SK-N-SH (cell line): ENCODE results near the gene EHD3.

ENCODE experiments used
- CTCF ChIP-seq: fragments of 200-600 bp; sonication (generic); IDR thresholded peaks from 2 replicates; pipeline ENCODE4 v1.6.1; 2017; ENCODE audit warnings: antibody characterized with exemption, mild to moderate bottlenecking, moderate library complexity
- EP300 ChIP-seq, 2 experiments: IDR thresholded peaks; 2 replicates each; pipeline versions ENCODE4 v1.4.0 to v1.6.1; 2012; ENCODE audit warnings: borderline replicate concordance in 1 of 2, low read depth in 1 of 2, low read length in 1 of 2
- EZH2phosphoT487 ChIP-seq: fragments of 200-600 bp; sonication (generic); IDR thresholded peaks from 2 replicates; pipeline ENCODE4 v1.6.1; 2017; ENCODE audit warnings: low read depth, mixed run types, mild to moderate bottlenecking, antibody characterized with exemption, moderate library complexity, borderline replicate concordance
- MXI1 ChIP-seq: IDR thresholded peaks from 2 replicates; pipeline ENCODE4 v1.6.1; 2012; ENCODE audit warnings: mild to moderate bottlenecking, low read depth, low read length, improper control_type of control experiment
- POLR2AphosphoS5 ChIP-seq: IDR thresholded peaks from 2 replicates; pipeline ENCODE4 v1.6.1; 2012; ENCODE audit warnings: low read depth, low read length
- RFX5 ChIP-seq: IDR thresholded peaks from 2 replicates; pipeline ENCODE4 v1.6.1; 2012; ENCODE audit warnings: mild to moderate bottlenecking, improper control_type of control experiment, low read length
- USF2 ChIP-seq: fragments of 150-350 bp; IDR thresholded peaks from 2 replicates; pipeline ENCODE4 v1.6.1; 2017; ENCODE audit warnings: antibody characterized with exemption, low read length, low read depth, borderline replicate concordance
- TF ChIP-seq, protein P1 (sequence below): IDR thresholded peaks from 2 replicates; pipeline ENCODE4 v1.4.0; 2012; ENCODE audit warnings: low read depth, borderline replicate concordance
- TF ChIP-seq, protein P2 (sequence below): IDR thresholded peaks from 2 replicates; pipeline ENCODE4 v1.6.1; 2012; ENCODE audit warnings: mild to moderate bottlenecking, low read depth, low read length, moderate library complexity
- TF ChIP-seq, protein P3 (sequence below): IDR thresholded peaks from 2 replicates; pipeline ENCODE4 v1.4.0; 2012; ENCODE audit warnings: low read depth

- TF ChIP-seq RFX5, result no peak
- TF ChIP-seq USF2, result no peak
- TF ChIP-seq, protein P1, sequence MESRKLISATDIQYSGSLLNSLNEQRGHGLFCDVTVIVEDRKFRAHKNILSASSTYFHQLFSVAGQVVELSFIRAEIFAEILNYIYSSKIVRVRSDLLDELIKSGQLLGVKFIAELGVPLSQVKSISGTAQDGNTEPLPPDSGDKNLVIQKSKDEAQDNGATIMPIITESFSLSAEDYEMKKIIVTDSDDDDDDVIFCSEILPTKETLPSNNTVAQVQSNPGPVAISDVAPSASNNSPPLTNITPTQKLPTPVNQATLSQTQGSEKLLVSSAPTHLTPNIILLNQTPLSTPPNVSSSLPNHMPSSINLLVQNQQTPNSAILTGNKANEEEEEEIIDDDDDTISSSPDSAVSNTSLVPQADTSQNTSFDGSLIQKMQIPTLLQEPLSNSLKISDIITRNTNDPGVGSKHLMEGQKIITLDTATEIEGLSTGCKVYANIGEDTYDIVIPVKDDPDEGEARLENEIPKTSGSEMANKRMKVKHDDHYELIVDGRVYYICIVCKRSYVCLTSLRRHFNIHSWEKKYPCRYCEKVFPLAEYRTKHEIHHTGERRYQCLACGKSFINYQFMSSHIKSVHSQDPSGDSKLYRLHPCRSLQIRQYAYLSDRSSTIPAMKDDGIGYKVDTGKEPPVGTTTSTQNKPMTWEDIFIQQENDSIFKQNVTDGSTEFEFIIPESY, result no peak
- no peak for TF ChIP-seq CTCF
- TF ChIP-seq EP300 (IDR thresholded peaks at IDR 0.05; ENCODE audit: borderline replicate concordance in 1 of 2, low read depth in 1 of 2, low read length in 1 of 2), result no peak
- TF ChIP-seq, protein P2, sequence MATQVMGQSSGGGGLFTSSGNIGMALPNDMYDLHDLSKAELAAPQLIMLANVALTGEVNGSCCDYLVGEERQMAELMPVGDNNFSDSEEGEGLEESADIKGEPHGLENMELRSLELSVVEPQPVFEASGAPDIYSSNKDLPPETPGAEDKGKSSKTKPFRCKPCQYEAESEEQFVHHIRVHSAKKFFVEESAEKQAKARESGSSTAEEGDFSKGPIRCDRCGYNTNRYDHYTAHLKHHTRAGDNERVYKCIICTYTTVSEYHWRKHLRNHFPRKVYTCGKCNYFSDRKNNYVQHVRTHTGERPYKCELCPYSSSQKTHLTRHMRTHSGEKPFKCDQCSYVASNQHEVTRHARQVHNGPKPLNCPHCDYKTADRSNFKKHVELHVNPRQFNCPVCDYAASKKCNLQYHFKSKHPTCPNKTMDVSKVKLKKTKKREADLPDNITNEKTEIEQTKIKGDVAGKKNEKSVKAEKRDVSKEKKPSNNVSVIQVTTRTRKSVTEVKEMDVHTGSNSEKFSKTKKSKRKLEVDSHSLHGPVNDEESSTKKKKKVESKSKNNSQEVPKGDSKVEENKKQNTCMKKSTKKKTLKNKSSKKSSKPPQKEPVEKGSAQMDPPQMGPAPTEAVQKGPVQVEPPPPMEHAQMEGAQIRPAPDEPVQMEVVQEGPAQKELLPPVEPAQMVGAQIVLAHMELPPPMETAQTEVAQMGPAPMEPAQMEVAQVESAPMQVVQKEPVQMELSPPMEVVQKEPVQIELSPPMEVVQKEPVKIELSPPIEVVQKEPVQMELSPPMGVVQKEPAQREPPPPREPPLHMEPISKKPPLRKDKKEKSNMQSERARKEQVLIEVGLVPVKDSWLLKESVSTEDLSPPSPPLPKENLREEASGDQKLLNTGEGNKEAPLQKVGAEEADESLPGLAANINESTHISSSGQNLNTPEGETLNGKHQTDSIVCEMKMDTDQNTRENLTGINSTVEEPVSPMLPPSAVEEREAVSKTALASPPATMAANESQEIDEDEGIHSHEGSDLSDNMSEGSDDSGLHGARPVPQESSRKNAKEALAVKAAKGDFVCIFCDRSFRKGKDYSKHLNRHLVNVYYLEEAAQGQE, result no peak
- TF ChIP-seq, protein P3, sequence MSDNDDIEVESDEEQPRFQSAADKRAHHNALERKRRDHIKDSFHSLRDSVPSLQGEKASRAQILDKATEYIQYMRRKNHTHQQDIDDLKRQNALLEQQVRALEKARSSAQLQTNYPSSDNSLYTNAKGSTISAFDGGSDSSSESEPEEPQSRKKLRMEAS, result no peak
- TF ChIP-seq MXI1, result no peak
- no peak for TF ChIP-seq POLR2AphosphoS5
- TF ChIP-seq EZH2phosphoT487, result no peak
These were observed 12.4 kb upstream of the EHD3 start for GRCh38 chr2:31221544-31221943.
